OCI-LY3 (cell line): Measurements from ENCODE around the gene BAHD1.

Experiments used
- H2AFZ ChIP-seq: fragments of 200-600, 300-600 bp; shearing (Covaris generic); 2 replicates; pipeline ENCODE4 v1.6.0; 2014; ENCODE audit warnings: antibody characterized with exemption, low read depth, low read length
- H3K27ac ChIP-seq: fragments of 200-600, 300-600 bp; sonication (generic); 2 replicates; pipeline ENCODE4 v1.5.1; 2014; ENCODE audit warnings: mild to moderate bottlenecking, low read length, moderate library complexity, mixed read lengths
- H3K27me3 ChIP-seq: fragments of 200-600, 300-600 bp; sonication (generic); 2 replicates; pipeline ENCODE4 v1.6.1; 2014; ENCODE audit warnings: low read depth, low read length, mixed read lengths
- H3K36me3 ChIP-seq: fragments of 200-600, 300-600 bp; sonication (generic); replicated peaks from 2 replicates; pipeline ENCODE3; 2014; ENCODE audit warnings: low read depth, low read length, mixed read lengths
- H3K4me1 ChIP-seq: fragments of 300-600, 200-600 bp; sonication (generic); 2 replicates; pipeline ENCODE4 v1.6.1; 2014; ENCODE audit warnings: low read length, mixed read lengths
- H3K4me2 ChIP-seq: fragments of 200-600, 300-600 bp; sonication (generic); 2 replicates; pipeline ENCODE4 v1.6.1; 2014; ENCODE audit warnings: low read length, mixed read lengths
- H3K4me3 ChIP-seq: fragments of 300-600, 200-600 bp; sonication (generic); 2 replicates; pipeline ENCODE4 v1.5.1; 2014; ENCODE audit warnings: antibody characterized with exemption, mild to moderate bottlenecking, low read length, moderate library complexity
- H3K79me2 ChIP-seq: fragments of 300-600, 200-600 bp; shearing (Covaris generic); 2 replicates; pipeline ENCODE4 v1.6.1; 2014; ENCODE audit warnings: mild to moderate bottlenecking, low read length, mixed read lengths
- H3K9ac ChIP-seq: fragments of 300-600, 200-600 bp; shearing (Covaris generic); 2 replicates; pipeline ENCODE4 v1.6.0; 2014; ENCODE audit warnings: mild to moderate bottlenecking, low read length, moderate library complexity
- H3K9me3 ChIP-seq: fragments of 200-600, 300-600 bp; shearing (Covaris generic); 2 replicates; pipeline ENCODE4 v1.6.1; 2014; ENCODE audit warnings: low read length, mixed read lengths; ENCODE audit not compliant: insufficient read depth
- H4K20me1 ChIP-seq: fragments of 200-600, 300-600 bp; sonication (generic); 2 replicates; pipeline ENCODE4 v1.6.1; 2016; ENCODE audit warnings: low read length, mixed read lengths; ENCODE audit not compliant: insufficient read depth
- EZH2phosphoT487 ChIP-seq: fragments of 200-600 bp; shearing (Covaris generic); IDR thresholded peaks from 2 replicates; pipeline ENCODE4 v1.6.1; 2018; ENCODE audit warnings: antibody characterized with exemption, mixed run types, low read depth
- TF ChIP-seq, protein P1 (sequence below): fragments of 200-600, 300-600 bp; sonication (generic); IDR thresholded peaks from 2 replicates; pipeline ENCODE4 v1.5.1; 2014; ENCODE audit warnings: antibody characterized with exemption, low read length, low read depth

Gene BAHD1

GRCh38 chr15:40513609-40514008 lies 72.9 kb downstream of the BAHD1 start:
- H3K4me2 ChIP-seq: no peak overlapping the region
- no peak overlapping the region for H3K4me3 ChIP-seq
- H3K9me3 ChIP-seq: no peaks in the 10 kb centered on the region
- H3K79me2 ChIP-seq: no peaks in the 10 kb centered on the region
- no peaks in the 10 kb centered on the region for H4K20me1 ChIP-seq
- H3K27me3 ChIP-seq: peaks cover 12% of the 10 kb centered on the region
- no peak for TF ChIP-seq EZH2phosphoT487
- TF ChIP-seq, protein P1, sequence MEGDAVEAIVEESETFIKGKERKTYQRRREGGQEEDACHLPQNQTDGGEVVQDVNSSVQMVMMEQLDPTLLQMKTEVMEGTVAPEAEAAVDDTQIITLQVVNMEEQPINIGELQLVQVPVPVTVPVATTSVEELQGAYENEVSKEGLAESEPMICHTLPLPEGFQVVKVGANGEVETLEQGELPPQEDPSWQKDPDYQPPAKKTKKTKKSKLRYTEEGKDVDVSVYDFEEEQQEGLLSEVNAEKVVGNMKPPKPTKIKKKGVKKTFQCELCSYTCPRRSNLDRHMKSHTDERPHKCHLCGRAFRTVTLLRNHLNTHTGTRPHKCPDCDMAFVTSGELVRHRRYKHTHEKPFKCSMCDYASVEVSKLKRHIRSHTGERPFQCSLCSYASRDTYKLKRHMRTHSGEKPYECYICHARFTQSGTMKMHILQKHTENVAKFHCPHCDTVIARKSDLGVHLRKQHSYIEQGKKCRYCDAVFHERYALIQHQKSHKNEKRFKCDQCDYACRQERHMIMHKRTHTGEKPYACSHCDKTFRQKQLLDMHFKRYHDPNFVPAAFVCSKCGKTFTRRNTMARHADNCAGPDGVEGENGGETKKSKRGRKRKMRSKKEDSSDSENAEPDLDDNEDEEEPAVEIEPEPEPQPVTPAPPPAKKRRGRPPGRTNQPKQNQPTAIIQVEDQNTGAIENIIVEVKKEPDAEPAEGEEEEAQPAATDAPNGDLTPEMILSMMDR: no peak
- no peak overlapping the region for H2AFZ ChIP-seq
- no peak overlapping the region for H3K9ac ChIP-seq
- H3K27ac ChIP-seq: no peak overlapping the region
- H3K4me1 ChIP-seq: 0 out of 2 replicates have a peak, but pooled peaks cover 6% of the 10 kb centered on the region
- no peaks in the 10 kb centered on the region for H3K36me3 ChIP-seq

- Histone ChIP-seq H3K4me2 (no peak overlapping the region), H3K4me3 (no peak overlapping the region), H2AFZ (no peak overlapping the region), H3K36me3 (no peaks in the 10 kb centered on the region), H4K20me1 (no peaks in the 10 kb centered on the region), H3K9ac (no peak overlapping the region), H3K27ac (no peak overlapping the region), H3K4me1 (peaks cover 12% of the 10 kb centered on the region), H3K79me2 (no peaks in the 10 kb centered on the region), H3K9me3 (no peaks in the 10 kb centered on the region), H3K27me3 (no peaks in the 10 kb centered on the region)
- TF ChIP-seq, protein P1: no peak
- TF ChIP-seq EZH2phosphoT487: no peak
Measured at GRCh38 chr15:40516322-40516721, 75.6 kb downstream of the BAHD1 start.
